ENCODE measurements around the gene RANBP3. TPM values are rescaled to one million over a fixed set of nuclear protein-coding genes. Genes with fewer than 3 reads are reported as not detected.

RANBP3 gene
- total RNA-seq, 1 donor from 2014 or later: 77.8 TPM

- H3K79me2 ChIP-seq (ENCODE audit: low read depth): peaks cover 42% of the 10 kb centered on the region
- no peak overlapping the region for H2AFZ ChIP-seq (replicated peaks)
- Mint-ChIP-seq H3K4me1 (peaks cover 31% of the 10 kb centered on the region), H3K9me3 (no peaks in the 10 kb centered on the region), H3K4me3 (peak overlapping the region; percentile 44), H3K27me3 (ENCODE audit: insufficient read depth, low read depth) (no peaks in the 10 kb centered on the region), H3K36me3 (peaks cover 31% of the 10 kb centered on the region), H3K27ac (peak overlapping the region; percentile 62)
- no peaks in the 10 kb centered on the region for H3K27me3 ChIP-seq
- DNase-seq (ENCODE audit: low spot score): no peak
- TF ChIP-seq CTCF (IDR thresholded peaks at IDR 0.05): no peak
- TF ChIP-seq EZH2phosphoT487 (IDR thresholded peaks at IDR 0.05): no peak
- TF ChIP-seq EZH2 (IDR thresholded peaks at IDR 0.05): no peak
- peaks cover 5% of the 10 kb centered on the region for H3K4me1 ChIP-seq
- H3K27ac ChIP-seq: no peak overlapping the region
- H3K4me3 ChIP-seq: no peak overlapping the region
- H3F3A ChIP-seq (ENCODE audit: low read depth): no peaks in the 10 kb centered on the region
- peaks cover 90% of the 10 kb centered on the region for H4K20me1 ChIP-seq (ENCODE audit: low read depth)
- H3K9ac ChIP-seq: no peak overlapping the region
- H3K36me3 ChIP-seq: no peaks in the 10 kb centered on the region
- no peak overlapping the region for H3K4me2 ChIP-seq
- no peaks in the 10 kb centered on the region for H3K9me3 ChIP-seq (ENCODE audit: low read depth)
These were observed 40.4 kb downstream of the RANBP3 start for GRCh38 chr19:5937550-5937949.

- no peak overlapping the region for H3K9ac ChIP-seq
- peaks cover 2% of the 10 kb centered on the region for H3K27me3 Mint-ChIP-seq (ENCODE audit: insufficient read depth, low read depth)
- H3K4me1 ChIP-seq: no peaks in the 10 kb centered on the region
- peaks cover 29% of the 10 kb centered on the region for H3K79me2 ChIP-seq (ENCODE audit: low read depth)
- DNase-seq (ENCODE audit: low spot score): no peak
- no peak overlapping the region for H3K4me3 Mint-ChIP-seq
- H3K27ac ChIP-seq: no peak overlapping the region
- peak overlapping the region; percentile 69 for H3K27ac Mint-ChIP-seq
- H3F3A ChIP-seq (ENCODE audit: low read depth): no peaks in the 10 kb centered on the region
- H3K9me3 ChIP-seq (ENCODE audit: low read depth): no peaks in the 10 kb centered on the region
- no peaks in the 10 kb centered on the region for H3K36me3 ChIP-seq
- TF ChIP-seq EZH2 (IDR thresholded peaks at IDR 0.05) (no peak), CTCF (IDR thresholded peaks at IDR 0.05) (no peak), EZH2phosphoT487 (IDR thresholded peaks at IDR 0.05) (no peak)
- H3K36me3 Mint-ChIP-seq: peaks cover 22% of the 10 kb centered on the region
- peaks cover 76% of the 10 kb centered on the region for H4K20me1 ChIP-seq (ENCODE audit: low read depth)
- no peak overlapping the region for H3K4me2 ChIP-seq
- no peak overlapping the region for H2AFZ ChIP-seq (replicated peaks)
- no peaks in the 10 kb centered on the region for H3K27me3 ChIP-seq
- H3K4me3 ChIP-seq: no peak overlapping the region
- H3K4me1 Mint-ChIP-seq: peaks cover 20% of the 10 kb centered on the region
- H3K9me3 Mint-ChIP-seq: no peaks in the 10 kb centered on the region
These were observed 41.7 kb downstream of the RANBP3 start for GRCh38 chr19:5936292-5936592.

GRCh38 chr19:5935473-5936291 is 42.3 kb downstream of the RANBP3 start:
- Histone ChIP-seq H3K27me3 (no peaks in the 10 kb centered on the region), H3F3A (ENCODE audit: low read depth) (no peaks in the 10 kb centered on the region), H4K20me1 (ENCODE audit: low read depth) (peaks cover 75% of the 10 kb centered on the region), H3K36me3 (no peaks in the 10 kb centered on the region), H3K9ac (peak overlapping the region; percentile 8), H3K79me2 (ENCODE audit: low read depth) (peaks cover 28% of the 10 kb centered on the region), H3K4me2 (no peak overlapping the region), H2AFZ (replicated peaks) (no peak overlapping the region), H3K4me1 (no peaks in the 10 kb centered on the region), H3K27ac (no peak overlapping the region), H3K9me3 (ENCODE audit: low read depth) (no peaks in the 10 kb centered on the region), H3K4me3 (no peak overlapping the region)
- peaks cover 4% of the 10 kb centered on the region for H3K27me3 Mint-ChIP-seq (ENCODE audit: insufficient read depth, low read depth)
- H3K4me3 Mint-ChIP-seq: no peak overlapping the region
- peaks cover 20% of the 10 kb centered on the region for H3K4me1 Mint-ChIP-seq
- no peak for TF ChIP-seq EZH2 (IDR thresholded peaks at IDR 0.05)
- TF ChIP-seq CTCF (IDR thresholded peaks at IDR 0.05): no peak
- TF ChIP-seq EZH2phosphoT487 (IDR thresholded peaks at IDR 0.05): no peak
- H3K36me3 Mint-ChIP-seq: peaks cover 21% of the 10 kb centered on the region
- no peak for DNase-seq (ENCODE audit: low spot score)
- no peaks in the 10 kb centered on the region for H3K9me3 Mint-ChIP-seq
- peak overlapping the region; percentile 69 for H3K27ac Mint-ChIP-seq

All from neural progenitor cell (in vitro differentiated cells).